ENCODE measurements around the gene TRMU. TPM values are rescaled to one million over a fixed set of nuclear protein-coding genes. Genes with fewer than 3 reads are reported as not detected.

Gene TRMU
- polyA plus RNA-seq, 1 donor (not counting 4 experiments of a cell fraction or from before 2014, with no cell fraction given): 33.6 TPM

DNA sequence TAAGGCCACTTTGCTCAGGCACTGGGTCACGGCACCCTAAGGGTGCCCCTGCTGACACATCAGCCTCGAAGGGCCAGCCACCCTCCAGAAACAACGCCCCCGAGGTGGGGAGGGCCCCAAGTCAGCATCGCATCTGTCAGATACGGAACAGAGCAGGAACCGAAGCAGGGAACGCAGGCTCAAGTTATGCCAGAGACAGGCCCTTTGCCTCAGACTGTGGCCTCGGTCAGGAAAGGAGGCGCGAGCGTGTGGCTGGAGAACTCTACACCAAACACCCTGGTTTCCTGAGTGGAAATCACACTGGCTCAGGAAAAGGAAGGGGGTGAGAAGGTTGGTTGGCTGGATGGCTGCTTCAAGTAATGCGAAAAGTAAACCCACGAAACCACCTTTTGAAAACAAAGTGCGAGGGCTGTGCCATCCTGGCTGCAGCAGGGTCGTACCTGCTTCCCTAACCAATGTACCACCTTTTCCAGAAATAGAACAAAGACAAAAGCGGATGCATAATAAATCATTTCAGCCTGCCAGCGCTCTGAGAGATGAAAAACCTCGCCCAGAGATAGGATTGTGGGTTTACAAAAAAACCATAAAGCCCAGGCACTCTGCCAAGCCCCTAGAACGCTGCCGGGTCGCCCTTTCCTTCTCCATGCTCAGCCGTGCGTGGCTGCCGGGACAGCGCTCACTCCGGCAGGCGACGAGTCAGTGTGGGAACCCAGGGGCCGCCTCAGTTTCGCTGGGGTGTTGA, 38.6 kb downstream of the TRMU start:
- no peak overlapping the region for H3K4me2 ChIP-seq (ENCODE audit: control insufficient read depth, extremely low read depth, insufficient read depth, low read depth, low read length)

DNA sequence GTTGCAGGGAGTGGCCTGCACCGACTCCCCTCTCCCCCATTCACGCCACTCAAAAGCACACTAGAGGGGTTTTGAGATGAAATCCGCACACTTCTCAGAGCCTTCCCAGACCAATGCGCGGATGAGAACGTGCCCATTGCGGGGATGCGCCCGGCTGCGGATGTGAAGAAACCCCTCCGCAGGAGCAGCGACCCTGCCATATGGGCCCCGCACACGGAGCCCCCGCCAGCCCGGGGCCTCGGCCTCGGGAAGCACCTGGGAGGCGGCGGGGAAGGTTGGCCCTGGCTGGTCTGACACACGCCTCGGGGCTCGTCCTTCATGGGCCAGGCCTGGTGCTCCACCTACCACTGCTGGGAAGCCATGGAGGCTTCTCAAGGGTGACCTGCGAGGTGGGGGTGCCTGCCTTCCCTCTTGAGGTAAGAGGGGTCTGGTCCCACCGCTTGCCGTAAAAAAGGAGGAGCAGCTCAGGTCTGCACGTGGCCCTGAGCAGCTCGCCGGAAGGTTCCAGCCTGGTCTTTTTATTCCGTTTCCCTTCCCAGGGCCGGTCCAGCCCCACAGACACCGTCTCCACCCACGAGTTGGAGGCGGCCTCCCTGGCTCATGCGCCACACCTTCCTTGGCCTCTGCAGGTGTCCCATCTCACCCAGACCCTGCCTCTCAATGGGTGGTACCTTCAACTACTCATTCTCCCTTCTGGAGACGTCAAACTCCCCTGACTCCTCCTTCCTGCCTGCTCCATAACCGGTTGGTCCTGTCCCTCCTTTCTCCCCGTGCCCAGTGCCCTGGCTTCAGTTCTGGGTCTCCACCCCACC, 39.4 kb downstream of the TRMU start:
- no peak overlapping the region for H3K4me3 ChIP-seq (ENCODE audit: control insufficient read depth in 2 of 3, extremely low read depth in 1 of 3, insufficient read depth in 2 of 3, low read depth in 1 of 3, low read length in 3 of 3)
- FAIRE-seq (no peak), DNase-seq (ENCODE audit: low read depth, low spot score) (no peak)
- no peak for TF ChIP-seq EZH2 (IDR thresholded peaks at IDR 0.05; ENCODE audit: low read length)
- TF ChIP-seq, protein P1, sequence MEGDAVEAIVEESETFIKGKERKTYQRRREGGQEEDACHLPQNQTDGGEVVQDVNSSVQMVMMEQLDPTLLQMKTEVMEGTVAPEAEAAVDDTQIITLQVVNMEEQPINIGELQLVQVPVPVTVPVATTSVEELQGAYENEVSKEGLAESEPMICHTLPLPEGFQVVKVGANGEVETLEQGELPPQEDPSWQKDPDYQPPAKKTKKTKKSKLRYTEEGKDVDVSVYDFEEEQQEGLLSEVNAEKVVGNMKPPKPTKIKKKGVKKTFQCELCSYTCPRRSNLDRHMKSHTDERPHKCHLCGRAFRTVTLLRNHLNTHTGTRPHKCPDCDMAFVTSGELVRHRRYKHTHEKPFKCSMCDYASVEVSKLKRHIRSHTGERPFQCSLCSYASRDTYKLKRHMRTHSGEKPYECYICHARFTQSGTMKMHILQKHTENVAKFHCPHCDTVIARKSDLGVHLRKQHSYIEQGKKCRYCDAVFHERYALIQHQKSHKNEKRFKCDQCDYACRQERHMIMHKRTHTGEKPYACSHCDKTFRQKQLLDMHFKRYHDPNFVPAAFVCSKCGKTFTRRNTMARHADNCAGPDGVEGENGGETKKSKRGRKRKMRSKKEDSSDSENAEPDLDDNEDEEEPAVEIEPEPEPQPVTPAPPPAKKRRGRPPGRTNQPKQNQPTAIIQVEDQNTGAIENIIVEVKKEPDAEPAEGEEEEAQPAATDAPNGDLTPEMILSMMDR (optimal IDR thresholded peaks at IDR 0.05 in 1 of 3, IDR thresholded peaks at IDR 0.05 in 1 of 3, conservative IDR thresholded peaks at IDR 0.05 in 1 of 3; ENCODE audit: extremely low read depth in 1 of 3, insufficient read depth in 2 of 3, low read length in 3 of 3): no peak
- H3K79me2 ChIP-seq (ENCODE audit: control insufficient read depth, insufficient read depth, low read length): no peaks in the 10 kb centered on the region
- H3K9ac ChIP-seq (ENCODE audit: control insufficient read depth, extremely low read depth, insufficient read depth, low read length): no peak overlapping the region
- H3K4me1 ChIP-seq (ENCODE audit: control insufficient read depth, extremely low read depth, insufficient read depth, low read length): peaks cover 3% of the 10 kb centered on the region
- H3K9me3 ChIP-seq (ENCODE audit: control insufficient read depth, low read depth, low read length): peaks cover 8% of the 10 kb centered on the region
- peaks cover 9 to 23% of the 10 kb centered on the region in 2 experiments for H3K36me3 ChIP-seq (ENCODE audit: control insufficient read depth in 2 of 2, extremely low read depth in 1 of 2, insufficient read depth in 2 of 2, low read length in 2 of 2)
- H4K20me1 ChIP-seq (ENCODE audit: control insufficient read depth, extremely low read depth, insufficient read depth, low read length): no peaks in the 10 kb centered on the region
- H2AFZ ChIP-seq (ENCODE audit: control insufficient read depth, low read length): no peak overlapping the region
- dilution Hi-C loops (cut with MboI; ENCODE audit: extremely low pct_ligation_motif_present, low sequenced_read_pairs): no loop called here
- H3K4me2 ChIP-seq (ENCODE audit: control insufficient read depth, extremely low read depth, insufficient read depth, low read depth, low read length): no peak overlapping the region
- no peaks in the 10 kb centered on the region for H3K27me3 ChIP-seq (ENCODE audit: control insufficient read depth, extremely low read depth, insufficient read depth, low read length)
- H3K9me1 ChIP-seq (ENCODE audit: control insufficient read depth, extremely low read depth, insufficient read depth, low read length): no peaks in the 10 kb centered on the region
- H3K27ac ChIP-seq (ENCODE audit: control insufficient read depth, insufficient read depth, low read length): no peak overlapping the region

More for the DNA sequence above, 38.6 kb downstream of the TRMU start:
- Histone ChIP-seq H3K4me3 (ENCODE audit: control insufficient read depth in 2 of 3, extremely low read depth in 1 of 3, insufficient read depth in 2 of 3, low read depth in 1 of 3, low read length in 3 of 3) (no peak overlapping the region), H3K9ac (ENCODE audit: control insufficient read depth, extremely low read depth, insufficient read depth, low read length) (no peak overlapping the region), H3K9me1 (ENCODE audit: control insufficient read depth, extremely low read depth, insufficient read depth, low read length) (no peaks in the 10 kb centered on the region), H3K36me3 (ENCODE audit: control insufficient read depth in 2 of 2, extremely low read depth in 1 of 2, insufficient read depth in 2 of 2, low read length in 2 of 2) (peaks cover 9 to 23% of the 10 kb centered on the region in 2 experiments), H3K79me2 (ENCODE audit: control insufficient read depth, insufficient read depth, low read length) (no peaks in the 10 kb centered on the region), H2AFZ (ENCODE audit: control insufficient read depth, low read length) (no peak overlapping the region), H4K20me1 (ENCODE audit: control insufficient read depth, extremely low read depth, insufficient read depth, low read length) (no peaks in the 10 kb centered on the region), H3K27ac (ENCODE audit: control insufficient read depth, insufficient read depth, low read length) (no peak overlapping the region), H3K4me1 (ENCODE audit: control insufficient read depth, extremely low read depth, insufficient read depth, low read length) (peaks cover 3% of the 10 kb centered on the region), H3K27me3 (ENCODE audit: control insufficient read depth, extremely low read depth, insufficient read depth, low read length) (no peaks in the 10 kb centered on the region), H3K9me3 (ENCODE audit: control insufficient read depth, low read depth, low read length) (peaks cover 8% of the 10 kb centered on the region)
- DNase-seq (ENCODE audit: low read depth, low spot score) (no peak), FAIRE-seq (no peak)
- TF ChIP-seq, protein P1 (optimal IDR thresholded peaks at IDR 0.05 in 1 of 3, IDR thresholded peaks at IDR 0.05 in 1 of 3, conservative IDR thresholded peaks at IDR 0.05 in 1 of 3; ENCODE audit: extremely low read depth in 1 of 3, insufficient read depth in 2 of 3, low read length in 3 of 3): no peak
- no peak for TF ChIP-seq EZH2 (IDR thresholded peaks at IDR 0.05; ENCODE audit: low read length)
- dilution Hi-C loops (cut with MboI; ENCODE audit: extremely low pct_ligation_motif_present, low sequenced_read_pairs): no loop called here

Measured in keratinocyte (primary cell).